Measurements from ENCODE around the gene RAB32. TPM values are rescaled to one million over a fixed set of nuclear protein-coding genes. Genes with fewer than 3 reads are reported as not detected.

The RAB32 gene
- total RNA-seq, 2 donors from 2014 or later: 34.5 to 42.4 TPM

DNA sequence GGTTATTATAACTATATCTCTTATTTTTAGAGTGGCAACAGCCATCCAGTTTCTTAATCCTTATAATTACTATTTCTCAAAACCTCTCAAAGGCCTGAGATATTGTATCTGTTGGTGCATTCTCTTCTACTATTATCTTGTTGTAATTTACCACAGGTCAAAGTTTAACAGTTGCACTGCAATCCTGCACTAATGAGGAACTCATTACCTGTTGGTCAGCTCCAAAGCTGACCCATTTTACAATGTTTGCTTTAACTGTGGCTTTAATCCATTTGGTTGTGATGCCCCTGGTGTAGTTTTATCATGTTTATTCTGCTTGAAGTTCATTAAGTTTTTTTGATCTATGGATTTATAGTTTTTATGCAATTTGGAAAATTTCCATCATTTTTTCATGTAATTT is 48.8 kb downstream of the RAB32 start:
- H3K4me3 ChIP-seq: no peak overlapping the region
- H3K27ac ChIP-seq: no peak overlapping the region
- ATAC-seq (ENCODE audit: insufficient number of reproducible peaks, low FRiP score, low read depth) (no peak), DNase-seq (ENCODE audit: low spot score) (no peak)
- H3K36me3 ChIP-seq: no peaks in the 10 kb centered on the region
- TF ChIP-seq, protein P1, sequence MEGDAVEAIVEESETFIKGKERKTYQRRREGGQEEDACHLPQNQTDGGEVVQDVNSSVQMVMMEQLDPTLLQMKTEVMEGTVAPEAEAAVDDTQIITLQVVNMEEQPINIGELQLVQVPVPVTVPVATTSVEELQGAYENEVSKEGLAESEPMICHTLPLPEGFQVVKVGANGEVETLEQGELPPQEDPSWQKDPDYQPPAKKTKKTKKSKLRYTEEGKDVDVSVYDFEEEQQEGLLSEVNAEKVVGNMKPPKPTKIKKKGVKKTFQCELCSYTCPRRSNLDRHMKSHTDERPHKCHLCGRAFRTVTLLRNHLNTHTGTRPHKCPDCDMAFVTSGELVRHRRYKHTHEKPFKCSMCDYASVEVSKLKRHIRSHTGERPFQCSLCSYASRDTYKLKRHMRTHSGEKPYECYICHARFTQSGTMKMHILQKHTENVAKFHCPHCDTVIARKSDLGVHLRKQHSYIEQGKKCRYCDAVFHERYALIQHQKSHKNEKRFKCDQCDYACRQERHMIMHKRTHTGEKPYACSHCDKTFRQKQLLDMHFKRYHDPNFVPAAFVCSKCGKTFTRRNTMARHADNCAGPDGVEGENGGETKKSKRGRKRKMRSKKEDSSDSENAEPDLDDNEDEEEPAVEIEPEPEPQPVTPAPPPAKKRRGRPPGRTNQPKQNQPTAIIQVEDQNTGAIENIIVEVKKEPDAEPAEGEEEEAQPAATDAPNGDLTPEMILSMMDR (IDR thresholded peaks at IDR 0.05): no peak
- peaks cover 0 to 4% of the 10 kb centered on the region in 2 donors for H3K4me1 ChIP-seq (ENCODE audit: control insufficient read depth in 1 of 2, low read depth in 2 of 2)
- H3K27me3 ChIP-seq (replicated peaks; ENCODE audit: insufficient read depth): no peaks in the 10 kb centered on the region
- H3K9me3 ChIP-seq: no peaks in the 10 kb centered on the region

DNA sequence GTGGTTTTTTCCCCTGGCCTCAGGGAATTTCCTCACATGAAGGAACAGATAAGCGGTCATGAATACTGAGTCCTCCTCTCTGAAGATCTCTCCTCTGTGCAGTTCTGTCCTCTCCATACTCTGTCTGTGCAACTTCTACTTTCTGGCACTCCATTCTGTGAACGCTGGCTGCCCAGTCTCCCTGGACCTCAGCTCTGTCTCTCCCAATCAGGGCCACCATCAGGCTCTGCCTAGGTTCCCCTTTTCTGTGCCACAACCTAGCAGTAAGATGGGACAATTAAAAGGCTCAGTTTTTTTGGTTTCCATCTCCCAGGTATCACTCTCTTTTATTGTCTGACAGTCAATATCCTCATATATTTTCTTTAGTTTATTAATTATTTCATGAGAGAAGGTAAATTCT is 50.4 kb downstream of the RAB32 start:
- Histone ChIP-seq H3K4me1 (ENCODE audit: control insufficient read depth in 1 of 2, low read depth in 2 of 2) (peaks cover 0 to 4% of the 10 kb centered on the region in 2 donors), H3K36me3 (no peaks in the 10 kb centered on the region), H3K9me3 (no peaks in the 10 kb centered on the region), H3K4me3 (no peak overlapping the region), H3K27ac (no peak overlapping the region), H3K27me3 (replicated peaks; ENCODE audit: insufficient read depth) (no peaks in the 10 kb centered on the region)
- DNase-seq (ENCODE audit: low spot score) (no peak), ATAC-seq (ENCODE audit: insufficient number of reproducible peaks, low FRiP score, low read depth) (no peak)
- TF ChIP-seq, protein P1 (IDR thresholded peaks at IDR 0.05): no peak

DNA sequence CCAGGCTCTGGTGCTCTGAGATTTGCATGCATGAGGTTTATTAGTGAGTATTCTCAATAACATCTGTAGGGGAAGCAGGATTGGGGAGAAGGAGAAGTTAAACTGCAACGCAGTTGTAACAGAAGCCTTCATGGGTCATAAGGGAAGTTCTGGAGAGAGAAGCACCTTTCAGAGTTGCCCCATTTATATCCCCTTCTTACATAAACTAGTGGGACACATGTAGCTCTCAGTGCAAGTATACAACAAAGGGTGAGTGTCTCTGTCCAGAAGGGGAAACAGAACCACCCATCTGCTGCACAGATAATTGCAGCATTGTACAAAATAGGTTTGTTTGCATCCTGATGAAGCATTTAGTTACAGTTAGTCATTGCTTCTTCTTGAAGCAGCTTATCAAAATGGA is 50.9 kb downstream of the RAB32 start:
- H3K27me3 ChIP-seq (replicated peaks; ENCODE audit: insufficient read depth): no peaks in the 10 kb centered on the region
- H3K9me3 ChIP-seq: no peaks in the 10 kb centered on the region
- H3K4me1 ChIP-seq (ENCODE audit: control insufficient read depth in 1 of 2, low read depth in 2 of 2): peaks cover 0 to 4% of the 10 kb centered on the region in 2 donors
- DNase-seq (ENCODE audit: low spot score): no peak
- TF ChIP-seq, protein P1 (IDR thresholded peaks at IDR 0.05): no peak
- H3K4me3 ChIP-seq: no peak overlapping the region
- no peaks in the 10 kb centered on the region for H3K36me3 ChIP-seq
- no peak overlapping the region for H3K27ac ChIP-seq
- no peak for ATAC-seq (ENCODE audit: insufficient number of reproducible peaks, low FRiP score, low read depth)

DNA sequence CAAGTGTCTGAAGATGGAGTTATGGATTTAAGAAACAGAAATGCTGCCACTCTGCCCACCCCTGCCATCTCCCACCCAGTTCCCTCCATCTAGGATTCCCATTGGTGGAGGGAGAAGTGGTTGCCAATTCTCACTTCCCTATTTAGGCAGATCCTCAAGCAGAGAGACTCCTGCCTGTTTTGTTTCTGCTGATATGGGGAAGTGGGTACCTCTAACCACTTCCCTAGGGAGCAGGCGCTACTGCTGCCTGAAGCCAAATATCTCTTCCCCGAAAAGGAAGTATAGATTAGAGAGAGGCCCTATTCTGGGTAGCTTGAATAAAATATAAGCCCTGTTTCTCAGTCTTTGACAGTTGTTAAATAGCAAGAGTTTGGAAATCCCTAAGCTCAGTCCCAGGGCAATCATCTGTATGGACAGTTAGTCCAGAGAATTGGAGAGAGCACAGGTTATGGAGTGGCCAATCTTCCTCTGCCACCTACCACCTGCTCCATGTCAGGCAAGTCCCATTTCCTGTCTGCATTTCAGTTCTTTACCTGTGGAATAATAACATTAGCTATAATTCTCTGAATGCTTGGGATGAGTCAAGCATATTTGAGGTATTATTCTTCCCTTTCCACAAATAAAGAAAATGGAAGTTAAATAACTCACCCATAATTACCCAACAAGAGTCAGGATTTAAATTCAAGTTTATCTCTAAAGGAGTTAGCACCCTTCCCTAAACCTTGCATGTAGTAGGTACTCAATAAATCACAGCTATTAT is 52.5 kb downstream of the RAB32 start:
- Histone ChIP-seq H3K27ac (no peak overlapping the region), H3K9me3 (no peaks in the 10 kb centered on the region), H3K4me1 (ENCODE audit: control insufficient read depth in 1 of 2, low read depth in 2 of 2) (peaks cover 0 to 4% of the 10 kb centered on the region in 2 donors), H3K4me3 (no peak overlapping the region), H3K36me3 (no peaks in the 10 kb centered on the region), H3K27me3 (replicated peaks; ENCODE audit: insufficient read depth) (no peaks in the 10 kb centered on the region)
- no peak for ATAC-seq (ENCODE audit: insufficient number of reproducible peaks, low FRiP score, low read depth)
- no peak for DNase-seq (ENCODE audit: low spot score)
- TF ChIP-seq, protein P1 (IDR thresholded peaks at IDR 0.05): no peak

DNA sequence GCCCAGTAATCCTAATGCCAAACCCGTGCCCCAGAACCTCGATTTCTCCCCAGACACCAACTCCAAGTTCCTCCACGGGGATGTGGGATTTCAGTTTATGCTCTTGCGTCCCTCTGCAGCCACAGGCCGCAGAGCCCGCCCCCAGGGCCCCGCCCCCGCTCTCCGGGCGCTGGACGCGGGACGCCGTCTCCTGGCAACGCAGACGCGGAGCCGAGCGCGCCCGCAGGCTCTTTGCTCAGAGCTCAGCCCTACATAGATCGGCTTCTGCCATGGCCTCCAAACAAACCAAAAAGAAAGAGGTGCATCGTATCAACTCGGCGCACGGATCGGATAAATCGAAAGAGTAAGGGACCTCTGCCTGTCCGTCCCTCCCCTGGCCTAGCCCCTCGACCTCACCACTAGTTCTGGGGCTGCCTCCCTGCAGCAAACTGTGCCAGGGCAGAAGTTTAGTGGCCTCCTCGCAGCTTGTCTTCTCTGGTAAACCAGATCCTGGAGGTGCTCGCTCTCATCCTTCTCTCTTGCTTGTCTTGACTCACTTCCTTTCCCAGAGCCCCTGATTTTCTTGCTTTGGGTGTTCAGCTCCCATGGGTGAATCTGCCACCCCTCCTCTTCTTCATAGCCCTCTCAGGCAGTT is 55.3 kb downstream of the RAB32 start, which contains the start of gene ADGB:
ADGB (plus strand) TSS at position 201 of the 634 bp plus-strand sequence; CDS start at position 270, 69 bp downstream.
- DNase-seq (ENCODE audit: low spot score): no peak
- no peaks in the 10 kb centered on the region for H3K9me3 ChIP-seq

More for the DNA sequence above, 55.3 kb downstream of the RAB32 start, which contains the start of gene ADGB:
- H3K27me3 ChIP-seq (replicated peaks; ENCODE audit: insufficient read depth): no peaks in the 10 kb centered on the region
- ATAC-seq (ENCODE audit: insufficient number of reproducible peaks, low FRiP score, low read depth): no peak
- peaks cover 0 to 4% of the 10 kb centered on the region in 2 donors for H3K4me1 ChIP-seq (ENCODE audit: control insufficient read depth in 1 of 2, low read depth in 2 of 2)
- TF ChIP-seq, protein P1 (IDR thresholded peaks at IDR 0.05): no peak
- no peaks in the 10 kb centered on the region for H3K36me3 ChIP-seq
- H3K4me3 ChIP-seq: peak within 1 kb of the TSS; percentile 67
- H3K27ac ChIP-seq: no peak within 1 kb of the TSS

Measured in thoracic aorta (tissue), 2 donors.